NCI-H524 (cell line): ENCODE data around the gene THADA.
A peak's percentile ranks its signal among the peaks of the same experiment; 100 is the strongest.
"Not testable (repeated sequence)": the region's sequence is repeated elsewhere in the genome, so short reads cannot be mapped to it uniquely, and the experiment has no call there.

ENCODE experiments used
- DNase-seq, 2 experiments: peaks; one replicate each; lab custom pipeline; 2025; lab: John Stamatoyannopoulos, UW

The THADA gene

GRCh38 chr2:43541165-43541564 is 54.7 kb downstream of the THADA start:
- DNase-seq, result no peak

DNA sequence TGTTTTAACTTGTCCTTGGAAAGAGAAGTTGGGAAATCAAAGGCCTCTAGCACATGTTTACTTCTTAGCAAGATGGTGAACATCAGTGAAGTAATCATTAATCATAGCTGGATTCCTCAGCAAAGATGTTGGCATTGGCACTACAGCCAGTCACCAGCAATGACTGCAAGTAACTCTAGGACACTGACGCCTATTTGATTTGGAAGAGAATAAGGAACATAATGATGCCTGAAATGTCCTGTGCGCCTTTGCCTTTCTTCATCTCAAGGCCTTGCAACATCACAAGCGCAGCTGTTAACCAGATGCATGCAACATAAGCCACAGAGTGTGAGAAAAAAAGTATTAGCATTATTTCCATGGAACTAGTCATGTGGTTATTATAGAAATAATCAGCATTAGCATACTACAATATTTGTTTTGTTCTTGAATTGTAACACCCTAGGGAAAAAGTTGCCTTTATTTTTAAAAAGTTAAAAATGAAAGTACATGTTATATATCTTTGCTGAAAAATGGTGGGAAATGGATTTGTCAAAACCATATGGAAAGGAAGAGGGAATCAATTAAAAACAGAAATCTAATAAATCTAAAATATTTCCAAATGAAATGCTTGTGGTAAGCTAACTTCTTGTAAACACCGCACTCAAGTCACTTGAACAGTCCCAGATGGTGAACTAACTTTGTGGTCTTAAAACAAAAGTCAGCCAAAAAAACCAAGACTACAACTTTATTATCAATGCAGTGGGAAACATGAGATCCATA is 55.6 kb downstream of the THADA start:
- no peak for DNase-seq

DNA sequence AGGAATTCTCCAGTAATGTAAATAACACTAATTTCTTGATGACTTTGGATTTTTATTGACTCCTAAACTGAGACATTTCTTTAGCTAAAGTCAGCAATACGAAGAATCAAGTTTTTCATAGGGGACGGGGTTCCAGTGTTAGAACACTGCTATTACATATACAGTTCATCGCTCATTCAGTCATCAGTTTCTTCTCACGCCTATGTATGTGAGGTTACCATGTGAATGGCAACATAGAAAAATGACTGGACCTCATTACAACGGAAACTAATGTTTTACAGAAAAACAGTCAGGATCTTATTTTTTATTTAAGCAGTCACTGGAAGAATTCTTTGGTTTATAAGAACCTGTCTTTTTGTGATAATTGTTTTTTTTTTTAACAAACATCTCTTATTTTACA is 56.4 kb downstream of the THADA start:
- no peak for DNase-seq

GRCh38 chr2:43538034-43538670 is 57.7 kb downstream of the THADA start:
- DNase-seq, result no peak

DNA sequence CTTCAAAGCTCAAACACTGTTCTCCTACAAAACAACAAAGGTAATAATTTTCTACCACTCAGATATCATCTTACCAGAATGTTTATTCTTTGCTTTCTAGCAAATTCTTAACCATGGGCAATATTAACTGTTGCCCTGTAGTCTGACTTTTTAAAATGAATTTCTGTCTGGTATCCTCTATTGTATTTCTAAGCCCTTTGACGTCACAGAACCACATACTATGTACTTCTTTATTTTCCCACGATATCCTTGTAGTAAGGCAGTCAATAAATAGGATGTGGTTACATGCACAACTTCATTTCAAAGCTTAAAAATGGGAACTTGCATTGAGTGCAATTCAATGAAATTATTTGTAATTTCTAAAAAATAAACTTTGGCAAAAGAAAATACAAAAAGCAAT is 58.7 kb downstream of the THADA start:
- no peak for DNase-seq

DNA sequence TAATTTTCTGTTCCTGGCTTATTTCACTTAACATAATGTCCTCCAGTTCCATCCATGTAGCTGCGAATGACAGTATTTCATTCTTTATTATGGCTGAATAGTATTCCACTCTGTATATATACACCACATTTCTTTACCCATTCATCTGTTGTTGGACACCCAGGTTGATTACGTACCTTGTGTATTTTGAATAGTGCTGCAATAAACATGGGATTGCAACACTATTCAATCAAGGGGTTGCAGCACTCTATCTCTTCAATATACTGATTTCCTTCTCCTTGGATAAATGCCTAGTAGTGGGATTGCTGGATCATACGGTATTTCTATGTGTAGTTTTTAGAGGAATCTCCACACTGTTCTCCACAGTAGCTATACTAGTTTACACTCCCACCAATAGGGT is 61.3 kb downstream of the THADA start:
- DNase-seq, result no peak

GRCh38 chr2:43532572-43532971 is 63.3 kb downstream of the THADA start:
- DNase-seq, result not testable (repeated sequence)

DNA sequence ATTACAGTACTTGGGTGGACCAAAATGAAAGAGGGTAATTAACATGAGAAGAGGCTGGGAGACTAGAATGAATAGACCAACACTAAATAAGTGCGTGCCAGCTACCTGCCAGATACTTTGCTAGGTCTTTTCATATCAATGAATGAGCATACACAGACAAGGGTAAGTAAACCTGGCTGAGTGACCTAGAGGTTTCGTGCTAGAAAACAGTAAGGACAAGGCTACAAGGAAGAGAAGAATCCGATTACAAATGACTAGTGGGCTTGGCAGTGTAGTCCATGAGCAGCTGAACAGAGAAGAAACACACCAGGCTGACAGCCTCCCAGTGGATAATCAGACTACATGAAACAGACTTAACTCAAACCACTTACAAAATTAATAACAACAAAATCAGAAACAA is 64.6 kb downstream of the THADA start:
- DNase-seq, result no peak

GRCh38 chr2:43526994-43527393 is 68.8 kb downstream of the THADA start:
- no peak for DNase-seq

GRCh38 chr2:43525506-43525905 is 70.3 kb downstream of the THADA start:
- no peak for DNase-seq

DNA sequence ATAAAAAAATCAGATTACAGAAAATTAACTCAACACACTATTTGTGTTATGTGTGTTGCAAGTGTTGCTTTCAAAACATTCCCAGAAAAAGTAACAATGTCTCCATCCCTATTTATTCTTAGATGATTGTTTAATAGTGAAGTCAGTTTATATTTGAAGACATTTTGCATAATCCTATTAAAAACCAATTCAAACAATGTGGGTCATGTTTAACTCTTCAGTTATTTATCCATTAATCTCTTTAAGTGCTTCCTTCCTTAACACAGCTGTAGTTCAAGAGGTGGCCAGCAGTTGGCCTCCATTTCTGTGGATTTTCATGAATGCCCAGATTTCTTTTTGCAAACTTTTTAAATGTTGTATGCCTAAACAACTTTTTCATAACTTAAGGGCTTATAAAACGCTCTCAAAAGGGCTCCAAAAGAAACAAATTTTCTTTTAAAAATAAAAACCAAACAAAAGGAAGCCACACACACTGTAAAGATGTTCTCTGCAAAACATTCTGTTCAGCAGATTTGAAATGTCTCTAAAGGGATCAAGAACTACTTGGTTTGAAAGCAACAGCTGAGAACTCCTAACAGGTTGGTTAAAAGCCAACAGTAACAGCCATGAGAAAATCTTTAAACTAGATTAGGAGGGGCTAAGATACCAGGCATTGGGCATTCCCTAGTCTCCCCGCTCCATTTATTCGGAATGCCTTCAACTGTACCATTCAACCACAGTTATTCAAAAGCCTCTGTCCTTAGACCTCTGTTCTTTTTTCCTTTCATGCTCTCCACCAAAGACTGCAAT is 71.5 kb downstream of the THADA start:
- peak; percentile 3 to 52 for DNase-seq

DNA sequence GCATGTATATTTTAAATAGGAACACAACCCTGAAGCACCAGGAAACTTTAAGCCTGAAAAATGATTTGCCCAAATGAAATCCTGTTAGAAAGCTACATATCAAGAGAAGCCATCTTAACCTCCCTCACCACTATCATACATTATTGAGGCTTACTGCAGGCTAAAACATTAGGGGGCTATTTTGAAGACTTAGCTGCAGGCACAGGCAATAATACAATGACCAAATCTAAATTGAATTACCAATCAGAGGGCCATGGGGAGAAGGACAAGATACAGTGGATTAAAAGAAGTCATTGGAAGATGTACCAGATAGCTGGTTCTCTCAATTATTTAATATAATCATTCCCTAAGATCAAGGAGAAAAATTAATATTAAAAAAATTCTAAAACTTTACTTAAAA is 73.7 kb downstream of the THADA start:
- DNase-seq, result no peak

- DNase-seq, result no peak
Observed at GRCh38 chr2:43521568-43521967, 74.3 kb downstream of the THADA start.

- DNase-seq, result no peak
Observed at GRCh38 chr2:43520919-43521318, 74.9 kb downstream of the THADA start.

GRCh38 chr2:43519643-43520221 is 76.1 kb downstream of the THADA start:
- DNase-seq, result no peak

- DNase-seq, result no peak
Observed at GRCh38 chr2:43518718-43519117, 77.1 kb downstream of the THADA start.

GRCh38 chr2:43518181-43518580 is 77.7 kb downstream of the THADA start:
- DNase-seq, result no peak

- no peak for DNase-seq
Observed at GRCh38 chr2:43515807-43516497, 79.9 kb downstream of the THADA start.

DNA sequence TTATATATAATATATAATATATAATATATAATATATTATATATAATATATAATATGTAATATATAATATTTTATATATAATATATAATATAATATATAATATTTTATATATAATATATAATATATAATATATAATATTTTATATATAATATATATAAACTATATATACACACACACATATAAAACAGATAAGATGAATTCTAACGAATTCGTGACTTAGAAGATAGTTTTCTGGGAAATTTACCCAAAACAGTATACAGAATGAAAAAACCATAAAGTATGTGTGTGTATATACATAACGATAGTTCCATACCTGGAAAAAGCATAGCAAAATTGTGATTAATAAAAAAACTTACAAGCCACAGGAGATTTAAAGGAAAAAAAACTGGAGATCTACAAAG is 80.6 kb downstream of the THADA start:
- no peak for DNase-seq

DNA sequence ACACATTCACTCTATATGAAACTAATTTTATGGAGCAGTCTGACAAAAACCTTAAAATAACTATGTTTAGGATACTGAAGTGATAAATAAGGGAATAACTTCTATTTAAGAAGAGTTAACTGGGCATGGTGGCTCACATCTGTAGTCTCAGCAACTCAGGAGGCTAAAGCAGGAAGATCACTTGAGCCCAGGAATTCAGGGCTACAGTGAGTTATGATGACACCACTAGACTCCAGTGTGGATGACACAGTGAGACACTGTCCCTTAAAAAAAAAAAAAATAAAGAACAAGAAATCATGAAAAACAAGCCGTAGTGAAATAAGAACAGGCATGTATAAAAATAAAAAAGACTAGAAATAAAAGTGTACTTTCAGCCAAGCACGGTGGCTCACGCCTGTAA is 82.0 kb downstream of the THADA start:
- no peak for DNase-seq

DNA sequence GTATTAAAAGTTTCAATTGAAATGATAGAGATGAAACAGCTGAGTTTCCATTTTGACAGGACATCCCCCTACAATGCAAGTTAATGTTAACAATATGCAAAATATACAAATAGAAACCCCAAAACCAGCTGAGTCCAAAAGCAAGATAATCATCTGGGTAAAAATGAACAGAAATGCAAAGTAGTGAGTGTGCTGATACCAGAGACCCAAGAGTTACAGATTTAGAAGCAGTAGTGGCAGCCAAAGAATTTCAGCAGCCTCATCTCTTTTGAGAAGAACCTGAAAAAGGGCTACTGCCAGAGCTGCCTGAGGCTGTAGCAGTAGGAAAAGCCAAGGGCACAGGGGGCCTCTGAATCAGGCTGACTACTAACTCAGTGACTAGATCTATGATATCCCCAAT is 82.6 kb downstream of the THADA start:
- no peak for DNase-seq

DNA sequence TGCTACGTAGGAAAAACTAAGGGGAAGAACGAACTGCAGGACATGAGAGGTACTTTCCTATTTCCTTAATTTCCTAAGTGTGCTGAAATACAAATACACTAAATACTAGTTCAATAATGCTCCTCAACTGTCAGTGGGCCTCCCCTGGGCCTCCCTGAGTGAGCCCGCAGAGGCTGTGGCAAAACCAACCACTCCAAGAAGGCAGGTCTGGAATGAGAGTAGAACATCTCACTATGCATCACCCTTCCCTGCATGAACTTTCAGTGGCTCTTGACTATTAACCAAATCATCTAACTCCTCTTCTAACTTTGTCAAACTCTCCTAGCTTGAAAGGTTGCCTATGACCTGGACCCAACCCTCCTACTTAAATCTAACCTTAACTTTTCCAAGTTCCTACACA is 84.6 kb downstream of the THADA start:
- no peak for DNase-seq
